HEK293 (cell line): ENCODE results near the gene SPART.

Experiments
- GLIS2 ChIP-seq: fragments of 450-650 bp; formaldehyde crosslinking; IDR thresholded peaks from 2 replicates; pipeline ENCODE4 v1.5.1; 2016; ENCODE audit warnings: missing biosample characterization, missing genetic modification characterization
- YY1 ChIP-seq: fragments of 450-650 bp; formaldehyde crosslinking; IDR thresholded peaks from 2 replicates; pipeline ENCODE4 v1.5.1; 2018; ENCODE audit warnings: missing biosample characterization, missing genetic modification characterization
- ZBTB1 ChIP-seq: fragments of 450-650 bp; formaldehyde crosslinking; IDR thresholded peaks from 2 replicates; pipeline ENCODE4 v1.5.1; 2016; ENCODE audit warnings: missing biosample characterization, missing genetic modification characterization
- ZBTB7A ChIP-seq: fragments of 450-650 bp; formaldehyde crosslinking; IDR thresholded peaks from 2 replicates; pipeline ENCODE4 v1.5.1; 2016; ENCODE audit warnings: low read depth, missing biosample characterization, missing genetic modification characterization
- ZFP41 ChIP-seq: fragments of 450-650 bp; formaldehyde crosslinking; IDR thresholded peaks from 2 replicates; pipeline ENCODE4 v1.5.1; 2016; ENCODE audit warnings: missing biosample characterization, missing genetic modification characterization, borderline replicate concordance
- ZIC2 ChIP-seq: fragments of 450-650 bp; formaldehyde crosslinking; IDR thresholded peaks from 2 replicates; pipeline ENCODE4 v1.5.1; 2016; ENCODE audit warnings: missing biosample characterization, missing genetic modification characterization
- ZNF133 ChIP-seq: fragments of 450-650 bp; formaldehyde crosslinking; IDR thresholded peaks from 2 replicates; pipeline ENCODE4 v1.5.1; 2016; ENCODE audit warnings: missing biosample characterization, missing genetic modification characterization
- ZNF138 ChIP-seq: fragments of 450-650 bp; formaldehyde crosslinking; IDR thresholded peaks from 2 replicates; pipeline ENCODE4 v1.5.1; 2016; ENCODE audit warnings: missing biosample characterization, missing genetic modification characterization, borderline replicate concordance
- ZNF221 ChIP-seq: fragments of 450-650 bp; formaldehyde crosslinking; IDR thresholded peaks from 2 replicates; pipeline ENCODE4 v1.5.1; 2017; ENCODE audit warnings: missing biosample characterization, missing genetic modification characterization, borderline replicate concordance
- ZNF426 ChIP-seq: fragments of 450-650 bp; formaldehyde crosslinking; IDR thresholded peaks from 2 replicates; pipeline ENCODE4 v1.5.1; 2017; ENCODE audit warnings: missing biosample characterization, missing genetic modification characterization, mild to moderate bottlenecking, inconsistent platforms, moderate library complexity
- ZNF473 ChIP-seq: fragments of 450-650 bp; formaldehyde crosslinking; IDR thresholded peaks from 2 replicates; pipeline ENCODE4 v1.5.1; 2017; ENCODE audit warnings: missing biosample characterization, missing genetic modification characterization
- ZNF501 ChIP-seq: fragments of 450-650 bp; formaldehyde crosslinking; IDR thresholded peaks from 2 replicates; pipeline ENCODE4 v1.5.1; 2016; ENCODE audit warnings: missing biosample characterization, missing genetic modification characterization
- ZNF544 ChIP-seq: fragments of 450-650 bp; formaldehyde crosslinking; IDR thresholded peaks from 2 replicates; pipeline ENCODE4 v1.5.0; 2017; ENCODE audit warnings: missing biosample characterization, missing genetic modification characterization
- ZNF626 ChIP-seq: fragments of 450-650 bp; sonication (Bioruptor Pico); formaldehyde crosslinking; IDR thresholded peaks from 2 replicates; pipeline ENCODE4 v1.5.1; 2018; ENCODE audit warnings: missing biosample characterization, missing genetic modification characterization, inconsistent platforms
- TF ChIP-seq, protein P1 (sequence below): fragments of 450-650 bp; formaldehyde crosslinking; IDR thresholded peaks from 2 replicates; pipeline ENCODE4 v1.5.1; 2016; ENCODE audit warnings: missing biosample characterization, missing genetic modification characterization, low read depth
- TF ChIP-seq, protein P2 (sequence below): fragments of 450-650 bp; formaldehyde crosslinking; IDR thresholded peaks from 2 replicates; pipeline ENCODE4 v1.5.1; 2016; ENCODE audit warnings: missing biosample characterization, missing genetic modification characterization
- TF ChIP-seq, protein P3 (sequence below): fragments of 450-650 bp; formaldehyde crosslinking; IDR thresholded peaks from 2 replicates; pipeline ENCODE4 v1.5.1; 2016; ENCODE audit warnings: missing biosample characterization, missing genetic modification characterization
- TF ChIP-seq, protein P4 (sequence below): fragments of 450-650 bp; formaldehyde crosslinking; optimal IDR thresholded peaks from 2 replicates; pipeline ENCODE3; 2016; ENCODE audit warnings: missing biosample characterization, mild to moderate bottlenecking, missing genetic modification characterization
- TF ChIP-seq, protein P5 (sequence below): fragments of 450-650 bp; formaldehyde crosslinking; IDR thresholded peaks from 2 replicates; pipeline ENCODE4 v1.5.1; 2016; ENCODE audit warnings: missing biosample characterization, missing genetic modification characterization
- TF ChIP-seq, protein P6 (sequence below): fragments of 450-650 bp; formaldehyde crosslinking; IDR thresholded peaks from 2 replicates; pipeline ENCODE4 v1.5.1; 2016; ENCODE audit warnings: missing biosample characterization, missing genetic modification characterization
- TF ChIP-seq, protein P7 (sequence below): fragments of 450-650 bp; formaldehyde crosslinking; conservative IDR thresholded peaks from 2 replicates; pipeline ENCODE4 v1.5.1; 2016; ENCODE audit warnings: low read depth, missing biosample characterization, missing genetic modification characterization

SPART gene

DNA sequence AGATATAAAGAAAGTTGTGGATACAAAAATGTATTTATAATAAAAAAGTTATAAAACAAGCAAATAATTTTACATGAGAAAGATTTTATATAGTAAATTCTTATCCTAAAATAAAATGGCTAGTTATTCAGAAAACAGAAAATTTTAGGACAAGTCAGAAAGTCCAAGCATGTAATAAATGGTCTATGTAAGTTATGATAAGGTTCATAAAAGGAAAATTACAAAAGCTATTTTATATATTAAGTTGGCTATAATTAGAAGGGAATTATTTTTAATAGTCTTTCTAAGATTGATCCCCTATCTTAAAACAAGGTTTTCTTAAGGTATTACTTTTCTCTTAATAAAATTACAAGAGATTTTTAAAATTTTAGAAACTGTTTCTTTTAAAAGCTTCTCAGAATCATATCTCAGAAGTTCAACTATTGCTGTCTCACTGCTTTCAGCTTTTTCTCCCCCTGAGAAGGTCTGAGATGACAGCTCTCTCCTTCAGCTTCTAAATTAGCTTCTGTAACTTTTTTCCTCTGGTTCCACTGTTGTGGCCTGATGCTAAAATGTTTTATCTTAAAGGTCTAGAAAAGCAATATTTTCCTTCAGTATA lies 57.3 kb downstream of the SPART start (continued):
- TF ChIP-seq ZFP41 (no peak), YY1 (tag by site-specific recombination) (no peak), ZBTB1 (tag by site-specific recombination) (no peak), ZNF138 (tag by site-specific recombination) (no peak), ZNF221 (tag by site-specific recombination) (no peak), ZNF626 (0 out of 2 replicates have a peak, but pooled peaks have one; percentile 9), ZNF426 (tag by site-specific recombination) (no peak), ZNF501 (tag by site-specific recombination) (no peak), ZNF473 (tag by site-specific recombination) (no peak), ZIC2 (tag by site-specific recombination) (no peak), ZNF544 (no peak), ZNF133 (tag by site-specific recombination) (no peak), ZBTB7A (tag by site-specific recombination) (no peak), GLIS2 (no peak)
- TF ChIP-seq, protein P1, sequence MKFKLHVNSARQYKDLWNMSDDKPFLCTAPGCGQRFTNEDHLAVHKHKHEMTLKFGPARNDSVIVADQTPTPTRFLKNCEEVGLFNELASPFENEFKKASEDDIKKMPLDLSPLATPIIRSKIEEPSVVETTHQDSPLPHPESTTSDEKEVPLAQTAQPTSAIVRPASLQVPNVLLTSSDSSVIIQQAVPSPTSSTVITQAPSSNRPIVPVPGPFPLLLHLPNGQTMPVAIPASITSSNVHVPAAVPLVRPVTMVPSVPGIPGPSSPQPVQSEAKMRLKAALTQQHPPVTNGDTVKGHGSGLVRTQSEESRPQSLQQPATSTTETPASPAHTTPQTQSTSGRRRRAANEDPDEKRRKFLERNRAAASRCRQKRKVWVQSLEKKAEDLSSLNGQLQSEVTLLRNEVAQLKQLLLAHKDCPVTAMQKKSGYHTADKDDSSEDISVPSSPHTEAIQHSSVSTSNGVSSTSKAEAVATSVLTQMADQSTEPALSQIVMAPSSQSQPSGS (tag by site-specific recombination): no peak
- TF ChIP-seq, protein P2, sequence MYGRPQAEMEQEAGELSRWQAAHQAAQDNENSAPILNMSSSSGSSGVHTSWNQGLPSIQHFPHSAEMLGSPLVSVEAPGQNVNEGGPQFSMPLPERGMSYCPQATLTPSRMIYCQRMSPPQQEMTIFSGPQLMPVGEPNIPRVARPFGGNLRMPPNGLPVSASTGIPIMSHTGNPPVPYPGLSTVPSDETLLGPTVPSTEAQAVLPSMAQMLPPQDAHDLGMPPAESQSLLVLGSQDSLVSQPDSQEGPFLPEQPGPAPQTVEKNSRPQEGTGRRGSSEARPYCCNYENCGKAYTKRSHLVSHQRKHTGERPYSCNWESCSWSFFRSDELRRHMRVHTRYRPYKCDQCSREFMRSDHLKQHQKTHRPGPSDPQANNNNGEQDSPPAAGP (tag by site-specific recombination): no peak
- TF ChIP-seq, protein P3, sequence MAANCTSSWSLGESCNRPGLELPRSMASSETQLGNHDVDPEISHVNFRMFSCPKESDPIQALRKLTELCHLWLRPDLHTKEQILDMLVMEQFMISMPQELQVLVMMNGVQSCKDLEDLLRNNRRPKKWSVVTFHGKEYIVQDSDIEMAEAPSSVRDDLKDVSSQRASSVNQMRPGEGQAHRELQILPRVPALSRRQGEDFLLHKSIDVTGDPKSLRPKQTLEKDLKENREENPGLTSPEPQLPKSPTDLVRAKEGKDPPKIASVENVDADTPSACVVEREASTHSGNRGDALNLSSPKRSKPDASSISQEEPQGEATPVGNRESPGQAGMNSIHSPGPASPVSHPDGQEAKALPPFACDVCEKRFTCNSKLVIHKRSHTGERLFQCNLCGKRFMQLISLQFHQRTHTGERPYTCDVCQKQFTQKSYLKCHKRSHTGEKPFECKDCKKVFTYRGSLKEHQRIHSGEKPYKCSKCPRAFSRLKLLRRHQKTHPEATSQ (tag by site-specific recombination): no peak
- TF ChIP-seq, protein P4, sequence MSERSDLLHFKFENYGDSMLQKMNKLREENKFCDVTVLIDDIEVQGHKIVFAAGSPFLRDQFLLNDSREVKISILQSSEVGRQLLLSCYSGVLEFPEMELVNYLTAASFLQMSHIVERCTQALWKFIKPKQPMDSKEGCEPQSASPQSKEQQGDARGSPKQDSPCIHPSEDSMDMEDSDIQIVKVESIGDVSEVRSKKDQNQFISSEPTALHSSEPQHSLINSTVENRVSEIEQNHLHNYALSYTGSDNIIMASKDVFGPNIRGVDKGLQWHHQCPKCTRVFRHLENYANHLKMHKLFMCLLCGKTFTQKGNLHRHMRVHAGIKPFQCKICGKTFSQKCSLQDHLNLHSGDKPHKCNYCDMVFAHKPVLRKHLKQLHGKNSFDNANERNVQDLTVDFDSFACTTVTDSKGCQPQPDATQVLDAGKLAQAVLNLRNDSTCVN (tag by site-specific recombination): no peak
- TF ChIP-seq, protein P5, sequence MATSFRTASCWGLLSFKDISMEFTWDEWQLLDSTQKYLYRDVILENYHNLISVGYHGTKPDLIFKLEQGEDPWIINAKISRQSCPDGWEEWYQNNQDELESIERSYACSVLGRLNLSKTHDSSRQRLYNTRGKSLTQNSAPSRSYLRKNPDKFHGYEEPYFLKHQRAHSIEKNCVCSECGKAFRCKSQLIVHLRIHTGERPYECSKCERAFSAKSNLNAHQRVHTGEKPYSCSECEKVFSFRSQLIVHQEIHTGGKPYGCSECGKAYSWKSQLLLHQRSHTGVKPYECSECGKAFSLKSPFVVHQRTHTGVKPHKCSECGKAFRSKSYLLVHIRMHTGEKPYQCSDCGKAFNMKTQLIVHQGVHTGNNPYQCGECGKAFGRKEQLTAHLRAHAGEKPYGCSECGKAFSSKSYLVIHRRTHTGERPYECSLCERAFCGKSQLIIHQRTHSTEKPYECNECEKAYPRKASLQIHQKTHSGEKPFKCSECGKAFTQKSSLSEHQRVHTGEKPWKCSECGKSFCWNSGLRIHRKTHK (tag by site-specific recombination): peak; percentile 18; the same call in 1 of the 2 replicates
- TF ChIP-seq, protein P6, sequence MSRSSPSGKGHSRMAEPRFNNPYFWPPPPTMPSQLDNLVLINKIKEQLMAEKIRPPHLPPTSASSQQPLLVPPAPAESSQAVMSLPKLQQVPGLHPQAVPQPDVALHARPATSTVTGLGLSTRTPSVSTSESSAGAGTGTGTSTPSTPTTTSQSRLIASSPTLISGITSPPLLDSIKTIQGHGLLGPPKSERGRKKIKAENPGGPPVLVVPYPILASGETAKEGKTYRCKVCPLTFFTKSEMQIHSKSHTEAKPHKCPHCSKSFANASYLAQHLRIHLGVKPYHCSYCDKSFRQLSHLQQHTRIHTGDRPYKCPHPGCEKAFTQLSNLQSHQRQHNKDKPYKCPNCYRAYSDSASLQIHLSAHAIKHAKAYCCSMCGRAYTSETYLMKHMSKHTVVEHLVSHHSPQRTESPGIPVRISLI (tag by site-specific recombination): no peak
- TF ChIP-seq, protein P7, sequence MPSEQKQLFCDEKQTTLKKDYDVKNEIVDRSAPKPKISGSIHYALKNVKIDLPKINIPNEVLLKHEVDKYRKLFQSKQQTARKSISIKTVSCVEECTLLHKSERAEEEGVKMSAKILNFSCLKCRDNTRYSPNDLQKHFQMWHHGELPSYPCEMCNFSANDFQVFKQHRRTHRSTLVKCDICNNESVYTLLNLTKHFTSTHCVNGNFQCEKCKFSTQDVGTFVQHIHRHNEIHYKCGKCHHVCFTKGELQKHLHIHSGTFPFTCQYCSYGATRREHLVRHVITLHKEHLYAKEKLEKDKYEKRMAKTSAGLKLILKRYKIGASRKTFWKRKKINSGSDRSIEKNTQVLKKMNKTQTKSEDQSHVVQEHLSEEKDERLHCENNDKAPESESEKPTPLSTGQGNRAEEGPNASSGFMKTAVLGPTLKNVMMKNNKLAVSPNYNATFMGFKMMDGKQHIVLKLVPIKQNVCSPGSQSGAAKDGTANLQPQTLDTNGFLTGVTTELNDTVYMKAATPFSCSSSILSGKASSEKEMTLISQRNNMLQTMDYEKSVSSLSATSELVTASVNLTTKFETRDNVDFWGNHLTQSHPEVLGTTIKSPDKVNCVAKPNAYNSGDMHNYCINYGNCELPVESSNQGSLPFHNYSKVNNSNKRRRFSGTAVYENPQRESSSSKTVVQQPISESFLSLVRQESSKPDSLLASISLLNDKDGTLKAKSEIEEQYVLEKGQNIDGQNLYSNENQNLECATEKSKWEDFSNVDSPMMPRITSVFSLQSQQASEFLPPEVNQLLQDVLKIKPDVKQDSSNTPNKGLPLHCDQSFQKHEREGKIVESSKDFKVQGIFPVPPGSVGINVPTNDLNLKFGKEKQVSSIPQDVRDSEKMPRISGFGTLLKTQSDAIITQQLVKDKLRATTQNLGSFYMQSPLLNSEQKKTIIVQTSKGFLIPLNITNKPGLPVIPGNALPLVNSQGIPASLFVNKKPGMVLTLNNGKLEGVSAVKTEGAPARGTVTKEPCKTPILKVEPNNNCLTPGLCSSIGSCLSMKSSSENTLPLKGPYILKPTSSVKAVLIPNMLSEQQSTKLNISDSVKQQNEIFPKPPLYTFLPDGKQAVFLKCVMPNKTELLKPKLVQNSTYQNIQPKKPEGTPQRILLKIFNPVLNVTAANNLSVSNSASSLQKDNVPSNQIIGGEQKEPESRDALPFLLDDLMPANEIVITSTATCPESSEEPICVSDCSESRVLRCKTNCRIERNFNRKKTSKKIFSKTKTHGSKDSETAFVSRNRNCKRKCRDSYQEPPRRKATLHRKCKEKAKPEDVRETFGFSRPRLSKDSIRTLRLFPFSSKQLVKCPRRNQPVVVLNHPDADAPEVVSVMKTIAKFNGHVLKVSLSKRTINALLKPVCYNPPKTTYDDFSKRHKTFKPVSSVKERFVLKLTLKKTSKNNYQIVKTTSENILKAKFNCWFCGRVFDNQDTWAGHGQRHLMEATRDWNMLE: 0 out of 2 replicates have a peak, but pooled peaks have one; percentile 32
